Large intestine (tissue), 3 donors: Measurements from ENCODE around the gene YBX2. TPM values are rescaled to one million over a fixed set of nuclear protein-coding genes. Genes with fewer than 3 reads are reported as not detected.

Experiments
- DNase-seq, 2 donors: peaks; one replicate each; pipeline versions ENCODE4 v3.0.0 to v3.0.0-alpha.2; 2013
- H3K27ac ChIP-seq: one replicate; pipeline ENCODE4 v1.5.1; 2013; ENCODE audit warnings: low read length
- H3K27me3 ChIP-seq: 2 replicates; pipeline ENCODE4 v1.6.1; 2013; ENCODE audit warnings: low read length; ENCODE audit not compliant: control insufficient read depth, insufficient read depth
- H3K36me3 ChIP-seq: 2 replicates; pipeline ENCODE4 v1.6.1; 2013; ENCODE audit warnings: low read length; ENCODE audit not compliant: control insufficient read depth, insufficient read depth
- H3K4me1 ChIP-seq: one replicate; pipeline ENCODE4 v1.6.1; 2013; ENCODE audit warnings: low read length; ENCODE audit not compliant: control insufficient read depth, insufficient read depth
- H3K4me3 ChIP-seq: one replicate; pipeline ENCODE4 v1.5.1; 2013; ENCODE audit warnings: low read length
- H3K9me3 ChIP-seq: one replicate; pipeline ENCODE4 v1.6.1; 2013; ENCODE audit warnings: mild to moderate bottlenecking, low read depth, low read length, moderate library complexity; ENCODE audit not compliant: control insufficient read depth
- WGBS: methylation state at CpG from one replicate; pipeline ENCODE4 v1.1.5; 2013; ENCODE audit warnings: low lambda C conversion rate; ENCODE audit not compliant: insufficient coverage; 5-methylcytosine and 5-hydroxymethylcytosine counted together
- polyA plus RNA-seq: library from polyadenylated mRNA; unstranded; fragments of 120-200 nt; gene quantifications from one replicate; pipeline ENCODE4 v1.2.1, GENCODE V29; 2013

The YBX2 gene
- polyA plus RNA-seq, 1 donor, result 2.8 TPM

DNA sequence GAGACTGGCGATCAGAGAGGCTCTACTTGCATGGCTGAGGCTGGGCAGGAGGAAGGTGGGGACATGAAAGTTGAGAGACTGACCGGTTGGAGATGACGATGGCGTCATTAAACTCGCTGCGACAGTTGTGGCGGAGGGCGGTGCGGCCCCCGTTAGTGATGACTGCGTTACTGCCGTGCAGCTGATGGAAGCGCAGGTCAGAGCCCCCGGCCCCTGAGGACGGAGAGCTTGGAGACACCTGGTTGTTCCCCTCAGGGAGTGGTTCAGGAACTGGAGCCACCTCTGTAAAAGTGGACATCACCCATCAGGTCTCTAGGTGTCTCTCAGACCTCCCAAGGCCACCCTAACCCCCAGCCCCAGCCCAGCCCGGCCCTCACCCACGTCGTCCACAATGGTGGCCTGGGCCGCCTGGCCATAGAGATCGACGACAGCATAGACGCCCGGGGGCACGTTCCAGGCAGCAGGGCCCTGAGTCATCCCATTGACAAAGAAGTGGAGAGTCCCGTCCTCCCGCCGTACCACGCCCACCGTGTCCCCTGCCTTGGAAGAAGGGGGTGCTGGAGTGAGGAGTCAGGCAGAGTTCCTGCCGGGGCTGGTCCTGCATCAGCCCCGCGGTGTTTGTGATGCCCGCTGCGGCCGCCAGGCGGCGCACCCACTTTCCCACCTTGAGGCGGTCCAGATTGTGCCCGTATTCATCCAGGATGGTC is 29.4 kb upstream of the YBX2 start:
- peak in 1 of 2 donors; percentile 37 for DNase-seq
- WGBS, result no CpG with 5 or more reads among the region's 39 CpGs
- Histone ChIP-seq H3K4me1 (peaks cover 8% of the 10 kb centered on the region), H3K27ac (no peak overlapping the region), H3K9me3 (no peaks in the 10 kb centered on the region), H3K4me3 (no peak overlapping the region), H3K27me3 (no peaks in the 10 kb centered on the region), H3K36me3 (peaks cover 70% of the 10 kb centered on the region)

DNA sequence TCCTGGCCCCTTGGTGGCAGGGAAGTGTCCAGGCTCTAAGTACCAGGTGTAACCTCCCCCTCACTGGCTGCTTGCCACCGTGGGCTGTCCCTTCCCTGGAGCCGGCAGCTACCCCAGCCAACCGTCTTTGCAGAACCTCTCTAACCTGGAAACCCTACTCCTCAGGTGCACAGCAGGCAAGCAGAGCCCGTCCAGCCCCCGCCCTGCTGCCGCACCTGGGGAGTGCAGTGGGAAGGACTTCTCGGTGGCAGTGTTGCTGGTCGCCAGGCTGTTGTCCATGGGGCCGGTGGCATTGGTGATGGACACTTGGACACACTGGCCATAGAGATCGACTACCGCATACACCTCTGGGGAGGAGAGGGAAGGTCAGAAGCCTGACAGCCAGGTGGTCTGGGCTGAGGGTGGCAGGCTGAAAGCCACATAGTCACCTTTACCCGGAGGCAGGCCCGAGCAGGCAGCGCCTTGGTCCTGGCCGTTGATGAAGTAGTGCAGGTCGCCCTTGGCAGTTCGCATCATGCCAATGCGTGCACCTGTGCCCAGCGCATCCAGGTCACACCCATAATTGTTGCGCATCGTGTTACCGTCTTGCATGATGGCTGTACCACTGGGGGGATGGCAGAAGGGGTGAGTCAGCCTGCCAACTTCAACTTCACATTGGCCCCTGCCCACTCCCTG is 28.2 kb upstream of the YBX2 start:
- Histone ChIP-seq H3K36me3 (peaks cover 82% of the 10 kb centered on the region), H3K4me3 (no peak overlapping the region), H3K9me3 (no peaks in the 10 kb centered on the region), H3K27ac (no peak overlapping the region), H3K4me1 (no peaks in the 10 kb centered on the region), H3K27me3 (no peaks in the 10 kb centered on the region)
- DNase-seq, result no peak
- WGBS, result no CpG with 5 or more reads among the region's 22 CpGs

DNA sequence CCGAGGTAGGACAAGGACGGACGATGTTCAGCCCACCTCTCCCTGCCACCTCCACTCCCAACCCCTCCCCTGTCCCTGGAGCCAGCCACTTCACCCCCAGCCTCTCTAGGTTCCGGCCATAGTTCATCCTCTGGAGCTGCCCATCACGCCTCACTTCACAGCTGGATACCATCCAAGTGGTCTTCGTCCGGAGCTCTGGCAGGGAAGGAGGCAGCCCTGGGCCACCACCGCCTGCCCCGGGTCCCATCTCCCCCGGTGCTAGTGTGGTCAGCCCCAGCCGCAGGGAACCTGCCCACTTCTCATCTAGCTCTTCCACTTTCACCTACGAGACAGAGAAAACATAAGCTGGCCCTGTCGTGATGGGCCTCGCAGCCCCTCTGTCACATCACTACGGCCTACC is 27.0 kb upstream of the YBX2 start:
- no peak overlapping the region for H3K27ac ChIP-seq
- no CpG with 5 or more reads among the region's 15 CpGs for WGBS

DNA sequence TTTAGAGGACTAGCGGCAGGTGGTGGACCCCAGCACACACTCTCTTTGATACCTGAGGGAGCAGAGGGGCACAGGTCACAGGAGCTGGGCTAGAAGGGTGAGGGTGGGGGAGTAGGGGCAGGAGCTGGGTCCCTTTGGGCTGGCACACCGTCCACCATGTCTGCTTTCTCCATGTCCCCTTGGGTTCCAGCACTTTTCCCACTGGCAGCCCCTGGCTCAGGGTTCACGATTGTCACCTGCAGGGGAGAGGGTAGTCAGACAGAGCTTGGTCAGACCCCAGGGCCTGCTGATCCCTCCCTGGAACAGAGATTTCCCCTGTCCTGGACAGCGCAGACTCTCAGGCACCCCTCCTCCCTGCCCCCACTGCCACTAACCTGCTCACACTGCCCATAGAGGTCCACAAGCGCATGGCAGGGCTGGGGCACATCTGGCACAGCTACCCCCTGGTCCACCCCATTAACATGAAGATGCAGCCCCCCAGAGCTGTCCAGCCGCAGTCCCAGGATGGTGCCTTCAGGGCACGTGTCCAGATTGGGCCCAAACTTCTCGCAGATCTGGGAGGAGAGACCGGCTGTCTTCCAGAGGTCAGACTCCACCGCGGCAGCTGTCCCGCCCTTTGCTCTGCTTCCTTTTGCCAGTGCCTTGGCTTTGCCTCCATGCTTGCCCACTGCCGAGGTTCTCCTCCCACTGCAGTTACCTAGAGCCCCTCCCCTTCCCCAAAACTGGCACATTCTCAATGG is 23.9 kb upstream of the YBX2 start:
- 80% methylated on average over 1 of the region's 13 CpGs for WGBS

More for the DNA sequence above, 27.0 kb upstream of the YBX2 start:
- H3K36me3 ChIP-seq, result peaks cover 86% of the 10 kb centered on the region
- H3K4me1 ChIP-seq, result no peaks in the 10 kb centered on the region
- no peak overlapping the region for H3K4me3 ChIP-seq
- no peaks in the 10 kb centered on the region for H3K27me3 ChIP-seq
- no peak for DNase-seq
- H3K9me3 ChIP-seq, result no peaks in the 10 kb centered on the region

DNA sequence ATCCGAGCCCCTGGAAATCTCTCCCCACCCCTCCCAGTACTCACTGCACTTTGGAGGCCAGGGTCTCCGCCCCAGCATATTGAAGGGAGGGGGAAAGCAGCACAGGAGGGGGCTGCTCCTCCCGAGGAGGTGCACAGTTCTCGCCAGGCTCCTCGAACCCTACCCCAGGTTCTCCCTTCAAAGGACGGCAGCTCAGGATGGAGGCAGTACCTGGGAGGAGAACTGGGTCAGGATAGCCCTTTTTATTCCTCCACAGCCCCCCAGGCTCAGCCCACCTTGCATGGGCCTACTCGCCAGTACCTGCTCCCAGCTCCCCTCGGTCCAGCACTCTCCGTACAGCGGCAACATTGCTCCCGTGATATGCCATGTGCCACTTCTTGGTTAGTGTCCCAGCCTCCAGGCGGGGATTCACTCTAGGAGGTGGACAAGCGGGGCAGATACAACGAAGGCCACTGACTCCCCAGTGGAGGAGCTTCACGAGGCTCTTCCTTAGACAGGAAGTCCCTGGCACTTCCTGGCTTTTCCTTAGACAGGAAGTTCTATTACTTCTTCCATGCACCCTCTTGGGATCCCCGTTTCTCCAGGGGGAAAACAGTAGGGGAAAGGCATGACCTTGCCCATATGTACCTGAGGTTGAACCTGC is 22.8 kb upstream of the YBX2 start:
- Histone ChIP-seq H3K4me1 (peaks cover 12% of the 10 kb centered on the region), H3K36me3 (peaks cover 70% of the 10 kb centered on the region), H3K27ac (no peak overlapping the region), H3K9me3 (no peaks in the 10 kb centered on the region), H3K4me3 (no peak overlapping the region), H3K27me3 (no peaks in the 10 kb centered on the region)
- WGBS, result no CpG with 5 or more reads among the region's 16 CpGs
- DNase-seq, result no peak

More for the DNA sequence above, 23.9 kb upstream of the YBX2 start:
- Histone ChIP-seq H3K4me3 (no peak overlapping the region), H3K27me3 (no peaks in the 10 kb centered on the region), H3K4me1 (peaks cover 12% of the 10 kb centered on the region), H3K36me3 (peaks cover 70% of the 10 kb centered on the region), H3K9me3 (no peaks in the 10 kb centered on the region), H3K27ac (no peak overlapping the region)
- no peak for DNase-seq

DNA sequence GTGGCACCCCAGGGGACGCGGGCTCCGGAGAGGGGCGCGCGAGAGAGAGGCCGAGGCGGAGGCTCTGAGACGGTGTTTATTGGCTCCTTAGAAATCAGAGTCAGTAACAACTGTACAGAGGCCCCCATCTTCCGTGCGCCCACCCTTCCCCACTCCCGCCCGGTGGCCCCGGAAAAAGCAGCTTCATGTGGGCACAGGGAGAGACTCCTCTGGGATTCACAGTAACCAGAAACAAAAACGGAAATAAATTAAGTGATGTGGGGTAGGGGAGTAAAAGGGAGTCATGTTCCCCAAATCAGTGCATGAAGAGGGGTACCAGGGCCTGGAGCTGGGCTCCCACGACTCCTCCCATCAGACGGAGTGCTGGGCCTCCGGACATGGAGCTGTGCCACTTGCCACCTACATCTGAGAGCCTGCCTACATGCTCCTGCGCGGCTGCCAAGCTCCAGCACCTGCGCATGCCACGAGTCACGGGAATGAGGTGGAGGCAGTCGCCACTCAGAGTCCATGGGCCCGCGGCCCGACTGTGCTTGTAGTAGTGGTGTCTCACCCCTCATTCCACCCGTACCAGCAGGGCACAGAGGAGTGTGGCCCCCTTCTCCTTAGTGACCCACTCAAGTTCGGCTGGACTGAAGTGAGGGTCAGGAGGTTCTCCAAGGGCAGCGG is 21.3 kb upstream of the YBX2 start:
- H3K4me3 ChIP-seq, result peak overlapping the region; percentile 67
- peaks cover 12% of the 10 kb centered on the region for H3K4me1 ChIP-seq

DNA sequence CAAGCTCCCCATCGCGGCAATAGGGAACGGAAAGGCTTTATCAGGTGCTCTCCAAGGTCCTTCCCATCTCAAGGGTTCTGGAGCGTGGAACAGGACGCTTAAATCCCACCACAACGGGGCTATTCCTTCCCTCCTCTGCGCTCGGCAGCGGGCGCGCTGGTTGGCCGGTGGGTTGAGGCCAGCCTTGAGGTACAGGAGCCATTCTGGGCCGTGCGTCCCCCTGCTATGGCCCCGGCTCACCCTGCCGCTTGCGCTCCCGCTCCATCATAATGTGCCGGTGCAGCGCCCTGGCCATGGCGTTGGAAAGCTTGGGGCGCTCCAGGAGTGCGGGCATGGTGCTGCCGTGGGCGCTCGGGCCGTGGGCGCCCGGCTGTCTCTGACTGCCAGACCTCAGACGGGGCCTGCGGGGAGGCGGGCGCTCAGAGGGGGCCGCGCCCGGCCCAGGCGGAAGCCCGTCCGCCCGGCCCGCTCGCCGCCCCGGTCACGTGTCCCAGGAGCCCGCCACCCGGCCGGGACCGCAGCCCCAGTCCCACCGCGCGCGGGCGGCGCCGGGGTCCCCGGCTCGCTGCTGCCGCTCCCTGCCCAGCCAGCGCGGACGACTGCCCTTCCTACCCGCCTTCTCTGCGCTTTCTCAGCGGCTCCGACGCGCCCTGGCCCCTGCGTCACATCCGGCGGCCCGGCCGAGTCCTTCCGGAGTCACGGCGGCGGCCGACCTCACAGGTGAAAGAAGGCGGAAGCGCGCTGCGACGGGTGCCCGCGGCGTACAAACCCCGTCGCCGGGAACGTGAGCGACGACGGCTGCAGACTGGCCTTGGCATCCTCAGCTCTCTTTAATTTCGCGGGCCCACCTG is 20.5 kb upstream of the YBX2 start, which contains the start of gene GPS2:
Gene GPS2, minus strand, starts transcription at position 642 of the 851 bp plus-strand sequence. Its CDS starts 308 bp downstream, at position 334.
- peaks cover 67% of the 10 kb centered on the region for H3K36me3 ChIP-seq
- no CpG with 5 or more reads among the region's 95 CpGs for WGBS

More for the DNA sequence above, 21.3 kb upstream of the YBX2 start:
- WGBS, result no CpG with 5 or more reads among the region's 30 CpGs
- no peaks in the 10 kb centered on the region for H3K9me3 ChIP-seq
- peaks cover 67% of the 10 kb centered on the region for H3K36me3 ChIP-seq
- no peaks in the 10 kb centered on the region for H3K27me3 ChIP-seq
- peak overlapping the region; percentile 91 for H3K27ac ChIP-seq
- DNase-seq, result no peak

DNA sequence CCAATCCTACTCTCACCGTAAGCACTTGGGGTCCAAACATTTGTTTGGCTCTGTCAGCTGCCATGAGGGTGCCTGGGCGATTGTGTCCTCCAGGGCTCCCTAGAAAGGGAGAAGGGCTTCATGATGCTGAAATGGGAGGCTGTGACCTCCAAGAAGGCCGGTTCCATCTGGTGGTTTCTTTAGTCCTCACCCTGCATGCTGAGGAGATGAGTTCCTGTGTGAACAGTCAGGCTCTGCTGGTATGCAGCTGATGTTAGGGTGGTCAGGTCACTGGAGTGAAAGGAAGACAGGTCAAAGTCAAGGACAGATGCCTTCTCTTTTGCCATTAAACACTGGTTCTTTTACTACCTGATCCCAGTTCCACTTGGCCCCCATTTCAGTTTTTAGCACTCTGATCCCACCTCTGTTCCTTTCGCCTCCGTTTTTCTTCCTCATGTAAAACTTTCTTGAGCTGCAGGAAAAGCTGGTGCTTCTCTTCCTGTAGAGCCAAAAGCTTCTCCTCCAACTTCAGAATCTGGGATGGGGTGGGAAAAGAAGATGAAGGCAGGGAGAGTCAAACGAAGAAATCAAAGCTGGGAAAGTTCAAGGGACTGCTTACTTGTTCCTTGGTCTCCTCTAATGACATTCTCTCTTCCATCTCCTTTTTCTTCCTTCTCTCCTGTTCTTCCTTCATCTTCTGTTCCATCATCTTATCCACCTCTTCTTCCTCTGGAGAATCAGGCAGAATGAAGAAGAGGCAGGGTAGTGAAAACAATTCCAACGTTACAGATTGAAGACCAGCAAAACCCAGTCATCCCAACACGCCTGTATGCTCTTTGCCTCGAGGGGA is 19.7 kb upstream of the YBX2 start:
- Histone ChIP-seq H3K9me3 (no peaks in the 10 kb centered on the region), H3K27me3 (no peaks in the 10 kb centered on the region), H3K4me1 (peaks cover 23% of the 10 kb centered on the region), H3K4me3 (peak overlapping the region; percentile 67), H3K27ac (peak overlapping the region; percentile 64), H3K36me3 (peaks cover 72% of the 10 kb centered on the region)
- WGBS, result 67% methylated on average over 3 of the region's 9 CpGs
- DNase-seq, result no peak

More for the DNA sequence above, 20.5 kb upstream of the YBX2 start, which contains the start of gene GPS2:
- Histone ChIP-seq H3K9me3 (no peaks in the 10 kb centered on the region), H3K4me3 (peak within 1 kb of the TSS; percentile 67), H3K27ac (peak within 1 kb of the TSS; percentile 91), H3K27me3 (no peaks in the 10 kb centered on the region), H3K4me1 (peaks cover 14% of the 10 kb centered on the region)
- peak; percentile 91 to 94 for DNase-seq
